ENCODE measurements around the gene RPS19.

Gene RPS19

GRCh38 chr19:41915021-41915775 lies 55.1 kb downstream of the RPS19 start:
- H3K4me3 ChIP-seq (ENCODE audit: low read length) = no peak overlapping the region
- TF ChIP-seq ZNF274 (IDR thresholded peaks at IDR 0.05; ENCODE audit: low read depth, low read length) = no peak

GRCh38 chr19:41915776-41916414 lies 55.8 kb downstream of the RPS19 start:
- TF ChIP-seq ZNF274 (IDR thresholded peaks at IDR 0.05; ENCODE audit: low read depth, low read length) = no peak
- no peak overlapping the region for H3K4me3 ChIP-seq (ENCODE audit: low read length)

- no peak overlapping the region for H3K4me3 ChIP-seq (ENCODE audit: low read length)
- no peak for TF ChIP-seq ZNF274 (IDR thresholded peaks at IDR 0.05; ENCODE audit: low read depth, low read length)
Measured at GRCh38 chr19:41917676-41918075, 57.6 kb downstream of the RPS19 start.

- no peak overlapping the region for H3K4me3 ChIP-seq (ENCODE audit: low read length)
- TF ChIP-seq ZNF274 (IDR thresholded peaks at IDR 0.05; ENCODE audit: low read depth, low read length) = no peak
Measured at GRCh38 chr19:41918095-41918494, 58.0 kb downstream of the RPS19 start.

GRCh38 chr19:41918653-41919244 lies 58.7 kb downstream of the RPS19 start:
- no peak overlapping the region for H3K4me3 ChIP-seq (ENCODE audit: low read length)
- no peak for TF ChIP-seq ZNF274 (IDR thresholded peaks at IDR 0.05; ENCODE audit: low read depth, low read length)

- TF ChIP-seq ZNF274 (IDR thresholded peaks at IDR 0.05; ENCODE audit: low read depth, low read length) = no peak
- no peak overlapping the region for H3K4me3 ChIP-seq (ENCODE audit: low read length)
Measured at GRCh38 chr19:41919948-41920712, 60.1 kb downstream of the RPS19 start.

DNA sequence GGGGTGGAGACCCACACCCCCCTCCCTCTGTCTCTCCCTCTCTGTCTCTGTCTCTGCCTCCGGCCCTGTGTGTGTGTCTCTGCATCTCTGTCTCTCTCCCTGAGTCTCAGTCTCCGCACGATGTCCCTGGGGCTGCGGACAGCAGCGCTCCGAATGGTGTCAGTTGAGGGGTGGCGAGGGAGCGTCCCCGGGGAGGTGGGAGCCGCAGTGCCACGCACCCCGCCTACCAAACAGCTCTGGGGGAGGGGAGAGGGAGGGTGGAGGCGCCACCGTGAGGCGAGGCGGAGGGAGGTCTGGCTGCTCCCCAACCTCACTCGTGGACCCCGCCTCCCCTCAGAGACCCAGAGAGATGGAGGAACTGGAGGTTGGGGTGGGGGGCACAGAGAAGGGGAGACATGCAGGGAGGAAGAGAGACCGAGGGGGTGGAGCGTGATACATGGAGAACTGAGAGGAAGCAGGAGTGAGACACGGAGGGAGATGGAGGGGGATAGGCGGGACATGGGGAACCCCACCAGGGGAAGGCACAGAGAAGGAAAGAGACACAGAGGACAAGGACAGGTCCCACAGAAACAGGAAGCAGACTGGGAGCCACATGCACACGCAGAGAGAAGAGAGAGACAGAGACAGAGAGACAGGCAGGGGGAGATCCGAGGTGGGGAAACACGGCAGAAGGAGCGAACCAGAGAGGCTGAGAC lies 61.0 kb downstream of the RPS19 start:
- H3K4me3 ChIP-seq (ENCODE audit: low read length) = no peak overlapping the region
- TF ChIP-seq ZNF274 (IDR thresholded peaks at IDR 0.05; ENCODE audit: low read depth, low read length) = no peak

DNA sequence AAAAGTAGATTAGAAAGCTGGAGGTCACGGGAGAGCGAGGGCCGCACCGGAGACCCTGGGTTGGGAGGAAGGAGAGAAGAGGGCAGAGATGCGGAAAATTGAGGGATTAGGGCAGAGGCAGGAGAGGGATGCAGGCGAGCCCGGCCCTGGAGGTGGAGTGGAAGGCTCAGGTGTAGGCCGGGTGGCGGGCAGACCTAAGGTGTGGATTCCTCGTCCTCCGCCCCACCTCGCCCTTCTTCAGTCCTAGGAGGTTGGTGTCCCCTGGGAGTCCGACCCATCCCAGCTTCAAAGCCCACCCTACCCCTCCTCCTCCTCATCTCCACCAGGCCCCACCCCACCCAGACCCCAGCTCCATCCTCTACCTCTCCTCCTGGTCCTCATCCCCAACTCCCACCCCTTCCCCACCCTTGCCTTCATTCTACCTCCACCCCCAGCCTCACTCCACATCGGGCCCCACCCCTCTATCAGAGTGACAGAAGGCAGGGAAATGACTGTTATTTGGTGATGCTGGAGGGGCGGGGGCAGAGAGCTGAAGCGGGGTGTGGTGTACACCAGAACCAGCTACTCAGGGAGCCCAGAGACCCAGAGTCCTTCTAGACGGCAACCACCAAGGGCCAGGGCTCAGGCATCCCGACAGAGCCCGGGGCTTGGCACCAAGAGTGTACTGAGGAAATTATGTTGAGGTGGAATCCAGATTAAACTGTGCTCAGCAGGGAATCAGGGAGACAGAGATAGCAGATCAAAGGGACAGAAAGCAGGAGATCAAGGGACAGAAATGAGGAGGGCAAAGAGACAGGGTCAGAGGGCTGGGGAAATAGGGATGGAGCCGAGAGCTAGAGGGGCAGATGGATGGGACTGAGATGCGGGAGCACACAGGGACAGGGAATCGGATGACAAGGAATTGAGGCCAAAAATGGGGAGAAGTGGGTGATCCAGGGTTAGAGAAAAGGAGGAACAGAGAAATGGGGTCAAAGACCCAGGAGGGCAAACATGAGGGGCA lies 61.8 kb downstream of the RPS19 start:
- H3K4me3 ChIP-seq (ENCODE audit: low read length) = no peak overlapping the region
- TF ChIP-seq ZNF274 (IDR thresholded peaks at IDR 0.05; ENCODE audit: low read depth, low read length) = no peak

Data from GM08714 (cell line).